ENCODE measurements around the gene OR10J1. TPM values are rescaled to one million over a fixed set of nuclear protein-coding genes. Genes with fewer than 3 reads are reported as not detected.

OR10J1 gene, protein sequence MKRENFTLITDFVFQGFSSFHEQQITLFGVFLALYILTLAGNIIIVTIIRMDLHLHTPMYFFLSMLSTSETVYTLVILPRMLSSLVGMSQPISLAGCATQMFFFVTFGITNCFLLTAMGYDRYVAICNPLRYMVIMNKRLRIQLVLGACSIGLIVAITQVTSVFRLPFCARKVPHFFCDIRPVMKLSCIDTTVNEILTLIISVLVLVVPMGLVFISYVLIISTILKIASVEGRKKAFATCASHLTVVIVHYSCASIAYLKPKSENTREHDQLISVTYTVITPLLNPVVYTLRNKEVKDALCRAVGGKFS
- total RNA-seq (not detected), total RNA-seq (0 reads per million in 2 donors)

DNA sequence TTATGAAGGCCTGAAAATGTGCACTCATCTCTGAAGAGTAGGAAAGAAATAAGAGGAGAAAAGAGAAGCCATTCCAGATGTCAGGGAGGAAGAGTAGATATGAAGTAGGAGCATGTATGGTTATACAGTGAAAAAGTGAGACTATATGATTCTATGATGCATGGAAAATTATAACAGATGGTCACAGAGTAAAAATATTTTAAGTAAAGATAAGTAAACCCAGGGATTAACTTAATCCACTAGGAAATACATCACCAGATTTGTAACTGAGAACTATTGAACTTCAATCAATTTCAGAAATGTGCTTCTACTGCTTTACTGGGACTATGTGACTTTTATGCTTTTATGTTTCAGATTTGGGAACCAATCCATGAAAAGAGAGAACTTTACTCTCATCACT is at the start of gene OR10J1:
Gene OR10J1 (plus strand): TSS at position 301 of the 400 bp plus-strand sequence. CDS start 70 bp downstream, at position 371.
- Mint-ChIP-seq H3K27me3 (peaks cover 55% of the 10 kb centered on the region), H3K4me3 (no peak within 1 kb of the TSS), H3K36me3 (ENCODE audit: low read depth) (no peaks in the 10 kb centered on the region), H3K27ac (no peak within 1 kb of the TSS), H3K4me1 (peaks cover 3% of the 10 kb centered on the region)
- ATAC-seq, result no peak
- no peak for DNase-seq
- no peaks in the 10 kb centered on the region for H3K9me3 ChIP-seq (ENCODE audit: control insufficient read depth, low read length, poor library complexity, severe bottlenecking)

DNA sequence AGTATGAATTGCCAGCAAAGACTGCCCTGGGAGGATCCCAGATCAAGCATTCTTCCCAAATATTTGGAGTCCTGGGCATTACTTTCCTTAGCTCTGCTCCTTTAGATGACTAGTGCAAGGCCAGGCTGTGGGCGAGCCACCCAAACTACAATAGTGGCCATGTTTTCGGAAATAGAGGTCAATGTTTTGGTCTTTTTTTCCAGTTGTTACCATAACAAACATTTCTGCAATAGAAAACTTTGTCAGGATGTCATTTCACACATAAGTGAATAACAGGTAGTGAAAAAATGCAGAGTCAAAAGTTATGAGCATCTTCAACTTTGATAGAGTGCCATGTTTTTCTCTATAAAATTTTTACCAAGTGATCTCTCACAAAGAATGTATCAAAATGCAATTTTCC is 32.7 kb upstream of the OR10J1 start:
- Mint-ChIP-seq H3K27ac (no peak overlapping the region), H3K27me3 (no peaks in the 10 kb centered on the region), H3K4me3 (no peak overlapping the region), H3K4me1 (no peaks in the 10 kb centered on the region), H3K36me3 (ENCODE audit: low read depth) (no peaks in the 10 kb centered on the region)
- DNase-seq (no peak), ATAC-seq (no peak)
- no peaks in the 10 kb centered on the region for H3K9me3 ChIP-seq (ENCODE audit: control insufficient read depth, low read length, poor library complexity, severe bottlenecking)

DNA sequence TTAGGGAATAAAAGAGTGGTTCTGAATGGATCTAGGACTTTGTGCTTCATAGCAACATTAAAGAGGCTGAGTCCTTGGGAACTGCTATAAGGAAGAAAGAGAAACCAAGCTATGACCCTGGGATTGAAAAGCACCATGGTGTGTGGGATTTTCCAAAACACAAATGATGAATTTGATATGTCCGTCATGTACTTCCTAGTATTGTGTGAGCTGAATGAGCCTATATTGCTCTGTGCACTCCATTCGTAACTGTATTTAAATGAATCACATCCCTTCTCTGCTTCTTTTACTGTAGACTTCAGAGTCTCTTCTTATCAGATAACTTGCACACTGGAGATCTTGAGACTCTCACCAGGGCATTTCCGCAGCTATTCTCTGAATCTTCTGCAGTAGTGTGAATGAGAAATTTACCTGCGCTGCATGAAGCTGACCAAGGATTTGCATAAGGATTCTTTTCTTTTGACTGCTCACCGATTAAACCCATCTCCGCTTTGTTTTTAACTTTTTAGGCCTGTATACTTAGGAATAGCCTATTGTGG is 30.6 kb upstream of the OR10J1 start:
- Mint-ChIP-seq H3K27ac (no peak overlapping the region), H3K4me3 (no peak overlapping the region), H3K4me1 (no peaks in the 10 kb centered on the region), H3K36me3 (ENCODE audit: low read depth) (no peaks in the 10 kb centered on the region), H3K27me3 (no peaks in the 10 kb centered on the region)
- DNase-seq, result no peak
- no peaks in the 10 kb centered on the region for H3K9me3 ChIP-seq (ENCODE audit: control insufficient read depth, low read length, poor library complexity, severe bottlenecking)
- ATAC-seq, result no peak

DNA sequence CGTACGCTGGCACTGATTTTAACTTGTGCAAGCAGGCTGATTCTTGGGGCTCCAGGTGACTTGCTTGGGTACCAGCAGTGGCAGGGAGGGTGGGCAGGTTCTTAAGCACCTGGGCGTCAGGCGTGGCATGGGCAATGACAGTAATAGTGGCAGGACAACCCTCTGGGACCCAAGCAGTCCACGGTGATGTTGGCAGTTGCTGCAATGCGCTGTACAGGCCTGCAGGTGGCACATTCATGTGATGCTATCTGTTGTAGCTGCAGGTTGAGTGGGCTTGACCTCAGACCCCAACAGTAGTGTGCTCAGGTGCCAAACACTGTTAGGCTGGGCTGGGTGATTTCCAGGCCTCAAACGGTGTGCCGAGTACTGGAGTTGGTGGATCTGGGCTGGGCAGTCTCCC is 17.7 kb upstream of the OR10J1 start:
- ATAC-seq, result no peak
- H3K27me3 Mint-ChIP-seq, result peaks cover 12% of the 10 kb centered on the region
- no peak overlapping the region for H3K27ac Mint-ChIP-seq
- H3K36me3 Mint-ChIP-seq (ENCODE audit: low read depth), result no peaks in the 10 kb centered on the region
- H3K4me3 Mint-ChIP-seq, result no peak overlapping the region
- no peaks in the 10 kb centered on the region for H3K9me3 ChIP-seq (ENCODE audit: control insufficient read depth, low read length, poor library complexity, severe bottlenecking)
- H3K4me1 Mint-ChIP-seq, result no peaks in the 10 kb centered on the region
- no peak for DNase-seq

DNA sequence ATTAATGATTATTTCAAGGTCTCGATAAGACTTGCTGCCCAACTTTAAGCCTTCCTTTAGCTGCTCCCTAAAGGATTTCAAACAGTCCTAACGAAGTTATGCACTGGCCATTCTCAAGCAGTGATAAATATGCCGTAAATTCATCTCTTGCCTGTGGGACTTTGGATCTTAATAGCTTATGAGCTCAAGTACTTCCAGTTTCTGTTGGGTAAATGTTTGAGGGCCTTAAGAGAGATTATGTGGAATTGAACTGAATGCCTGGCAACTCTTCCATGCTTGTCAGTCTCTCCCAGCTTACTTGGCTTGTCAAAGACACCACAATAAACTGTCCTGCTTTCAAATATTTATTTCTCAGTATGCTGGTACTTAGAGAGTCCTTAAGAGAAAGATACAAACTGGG is 11.0 kb upstream of the OR10J1 start:
- no peaks in the 10 kb centered on the region for H3K36me3 Mint-ChIP-seq (ENCODE audit: low read depth)
- no peak overlapping the region for H3K27ac Mint-ChIP-seq

DNA sequence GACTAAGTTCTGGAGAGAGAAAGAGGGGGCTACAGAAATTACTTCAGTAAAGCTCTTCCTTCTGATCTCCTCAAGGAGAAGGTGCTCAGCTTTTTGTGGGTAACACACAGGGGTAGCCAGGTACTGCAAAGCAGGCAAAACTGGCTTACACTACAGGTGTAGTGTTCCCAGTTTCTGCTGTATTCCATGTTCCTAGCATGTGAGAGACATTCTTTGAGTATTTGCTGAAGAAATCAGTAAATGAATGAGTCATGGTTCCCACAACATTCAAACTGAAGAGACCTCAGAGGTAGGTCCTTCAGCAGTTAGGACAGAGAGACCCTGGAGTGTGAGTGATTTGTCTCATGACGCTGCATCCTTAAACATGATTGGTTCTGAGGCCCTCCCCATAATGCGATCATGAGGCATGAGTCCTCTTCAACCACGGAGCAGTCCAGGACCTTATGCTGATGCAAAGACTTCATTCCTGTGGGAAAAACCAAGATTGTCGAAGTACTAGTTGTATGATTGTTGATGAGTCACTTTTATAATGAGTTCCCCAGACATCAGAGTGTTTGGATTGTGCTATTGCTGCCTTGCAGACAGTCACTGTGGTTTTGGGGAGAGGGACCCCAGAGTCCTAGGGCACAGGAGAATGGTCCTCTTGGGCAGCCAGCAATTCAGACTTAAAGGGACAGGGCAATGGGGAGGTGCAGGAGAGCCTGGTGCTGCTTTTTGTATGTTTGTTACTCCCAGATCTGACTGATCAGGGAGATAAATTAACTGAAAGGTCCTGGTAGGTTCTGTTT is 10.3 kb upstream of the OR10J1 start:
- no peak overlapping the region for H3K27ac Mint-ChIP-seq
- H3K27me3 Mint-ChIP-seq, result peaks cover 8% of the 10 kb centered on the region
- H3K9me3 ChIP-seq (ENCODE audit: control insufficient read depth, low read length, poor library complexity, severe bottlenecking), result no peaks in the 10 kb centered on the region
- DNase-seq (no peak), ATAC-seq (no peak)
- H3K36me3 Mint-ChIP-seq (ENCODE audit: low read depth), result no peaks in the 10 kb centered on the region
- H3K4me1 Mint-ChIP-seq, result no peaks in the 10 kb centered on the region
- no peak overlapping the region for H3K4me3 Mint-ChIP-seq

More for the DNA sequence above, 11.0 kb upstream of the OR10J1 start:
- H3K4me3 Mint-ChIP-seq, result no peak overlapping the region
- ATAC-seq (no peak), DNase-seq (no peak)
- H3K4me1 Mint-ChIP-seq, result no peaks in the 10 kb centered on the region
- H3K27me3 Mint-ChIP-seq, result peaks cover 11% of the 10 kb centered on the region
- H3K9me3 ChIP-seq (ENCODE audit: control insufficient read depth, low read length, poor library complexity, severe bottlenecking), result no peaks in the 10 kb centered on the region

DNA sequence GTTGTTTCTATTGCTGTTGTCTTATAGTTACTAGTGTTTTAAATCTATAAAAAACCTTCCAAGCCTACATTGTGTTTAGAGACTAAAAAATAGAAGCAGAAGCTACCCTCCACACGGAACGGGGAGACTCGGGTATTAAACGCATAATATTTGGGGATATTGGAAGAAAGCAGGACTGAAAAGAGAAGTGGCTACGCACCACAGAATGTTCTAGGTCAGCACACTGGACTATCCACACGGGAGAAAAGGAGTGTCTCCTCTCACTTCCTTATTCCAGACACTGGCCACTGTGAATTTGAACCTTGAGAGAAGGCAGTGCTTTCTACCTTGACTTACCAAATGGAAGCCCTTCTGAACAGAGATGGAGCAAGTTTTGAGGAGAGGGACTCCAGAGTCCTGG is 8.5 kb upstream of the OR10J1 start:
- Mint-ChIP-seq H3K27me3 (peaks cover 22% of the 10 kb centered on the region), H3K4me3 (no peak overlapping the region), H3K4me1 (no peaks in the 10 kb centered on the region), H3K27ac (no peak overlapping the region), H3K36me3 (ENCODE audit: low read depth) (no peaks in the 10 kb centered on the region)
- ATAC-seq (no peak), DNase-seq (no peak)
- H3K9me3 ChIP-seq (ENCODE audit: control insufficient read depth, low read length, poor library complexity, severe bottlenecking), result no peaks in the 10 kb centered on the region

DNA sequence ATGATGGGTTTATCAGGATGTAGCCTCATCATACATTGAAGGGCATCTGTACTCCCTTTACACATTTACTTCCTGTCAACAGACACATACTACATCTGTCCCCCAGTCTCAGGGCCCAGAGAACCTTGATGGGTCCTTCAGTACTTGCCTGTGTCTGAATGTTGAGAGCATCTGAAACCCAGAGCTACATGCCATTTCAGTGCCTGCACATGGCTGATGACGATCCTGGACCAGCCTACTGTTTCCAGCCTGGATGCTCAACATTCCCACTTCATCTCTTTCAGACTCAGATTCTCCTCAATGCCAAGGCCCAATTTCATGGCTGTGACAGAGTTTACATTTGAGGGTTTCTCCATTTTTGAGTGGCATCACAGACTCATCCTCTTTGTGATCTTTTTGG is 7.6 kb upstream of the OR10J1 start, which contains the start of gene OR10J4:
Gene OR10J4 (plus strand): TSS at position 301 of the 400 bp plus-strand sequence.
- H3K4me3 Mint-ChIP-seq, result no peak within 1 kb of the TSS
- DNase-seq (no peak), ATAC-seq (no peak)
- H3K4me1 Mint-ChIP-seq, result no peaks in the 10 kb centered on the region
- no peaks in the 10 kb centered on the region for H3K9me3 ChIP-seq (ENCODE audit: control insufficient read depth, low read length, poor library complexity, severe bottlenecking)
- no peaks in the 10 kb centered on the region for H3K36me3 Mint-ChIP-seq (ENCODE audit: low read depth)
- H3K27me3 Mint-ChIP-seq, result peaks cover 29% of the 10 kb centered on the region
- H3K27ac Mint-ChIP-seq, result no peak within 1 kb of the TSS

DNA sequence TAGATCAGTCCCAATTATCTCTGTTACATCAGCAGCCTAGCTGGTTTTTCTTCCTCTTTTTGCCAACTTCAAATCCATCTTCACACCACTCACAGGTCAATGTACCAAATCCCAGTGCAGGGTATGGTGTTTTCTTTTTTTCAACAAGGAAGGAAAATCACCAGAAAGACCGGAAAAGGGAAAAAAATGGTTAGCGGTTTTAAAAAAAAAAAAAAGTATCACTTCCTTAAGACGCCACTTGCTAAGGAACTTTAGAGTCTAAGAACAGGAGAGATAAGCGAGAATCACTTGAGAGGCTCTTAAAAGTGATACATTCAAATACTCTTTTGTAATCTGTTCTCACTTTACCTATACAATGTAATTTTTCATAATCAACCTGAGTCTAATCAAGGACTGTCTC is 3.1 kb upstream of the OR10J1 start:
- ATAC-seq, result no peak
- H3K9me3 ChIP-seq (ENCODE audit: control insufficient read depth, low read length, poor library complexity, severe bottlenecking), result no peaks in the 10 kb centered on the region
- no peaks in the 10 kb centered on the region for H3K36me3 Mint-ChIP-seq (ENCODE audit: low read depth)
- H3K4me1 Mint-ChIP-seq, result peaks cover 2% of the 10 kb centered on the region
- H3K4me3 Mint-ChIP-seq, result no peak overlapping the region
- peaks cover 41% of the 10 kb centered on the region for H3K27me3 Mint-ChIP-seq
- DNase-seq, result no peak
- no peak overlapping the region for H3K27ac Mint-ChIP-seq

DNA sequence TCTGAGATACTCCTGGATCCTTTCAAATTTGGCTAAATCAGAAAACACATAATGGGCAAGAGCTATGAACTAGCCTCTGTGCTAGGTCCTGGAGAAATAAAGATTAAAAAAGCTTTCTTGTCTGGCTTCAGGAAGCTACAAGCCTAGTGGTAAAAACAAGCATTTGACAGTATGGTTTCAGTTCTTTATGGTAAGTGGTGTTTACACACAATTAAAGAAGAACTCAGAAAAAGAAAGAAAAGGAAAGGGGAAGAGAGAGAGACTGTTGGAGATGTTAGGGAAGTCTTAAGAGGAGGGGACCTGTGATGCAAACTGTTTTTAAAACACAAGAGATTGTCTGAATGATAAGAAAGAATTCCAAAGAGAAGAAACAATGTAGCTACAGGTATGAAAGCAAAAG is 1.8 kb downstream of the OR10J1 start:
- no peak for DNase-seq
- no peaks in the 10 kb centered on the region for H3K9me3 ChIP-seq (ENCODE audit: control insufficient read depth, low read length, poor library complexity, severe bottlenecking)
- no peak overlapping the region for H3K4me3 Mint-ChIP-seq
- H3K36me3 Mint-ChIP-seq (ENCODE audit: low read depth), result no peaks in the 10 kb centered on the region
- H3K27ac Mint-ChIP-seq, result no peak overlapping the region
- no peak for ATAC-seq
- H3K27me3 Mint-ChIP-seq, result peaks cover 38% of the 10 kb centered on the region
- peaks cover 3% of the 10 kb centered on the region for H3K4me1 Mint-ChIP-seq

DNA sequence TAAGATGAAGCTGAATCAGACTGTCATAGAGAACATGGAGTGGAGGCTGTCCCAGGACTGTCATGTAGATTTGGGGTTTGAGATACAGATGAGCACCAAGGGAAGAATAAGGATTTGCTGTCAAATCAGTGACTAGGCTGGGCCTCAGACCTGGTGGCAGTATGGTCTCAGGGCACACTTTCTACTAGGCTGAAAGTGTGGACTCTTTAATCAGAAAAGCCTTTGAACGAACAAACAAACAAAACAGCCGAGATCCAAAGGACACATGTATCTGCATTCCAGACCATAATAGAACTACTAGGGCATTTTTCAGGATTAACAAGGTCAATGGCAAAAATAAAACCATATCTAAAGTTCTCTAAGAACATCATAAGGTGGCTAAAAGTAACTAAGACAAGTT is 2.9 kb downstream of the OR10J1 start:
- peaks cover 35% of the 10 kb centered on the region for H3K27me3 Mint-ChIP-seq
- peaks cover 3% of the 10 kb centered on the region for H3K4me1 Mint-ChIP-seq
- no peak for DNase-seq
- no peak overlapping the region for H3K4me3 Mint-ChIP-seq
- no peaks in the 10 kb centered on the region for H3K9me3 ChIP-seq (ENCODE audit: control insufficient read depth, low read length, poor library complexity, severe bottlenecking)
- no peak for ATAC-seq
- H3K27ac Mint-ChIP-seq, result no peak overlapping the region
- no peaks in the 10 kb centered on the region for H3K36me3 Mint-ChIP-seq (ENCODE audit: low read depth)

DNA sequence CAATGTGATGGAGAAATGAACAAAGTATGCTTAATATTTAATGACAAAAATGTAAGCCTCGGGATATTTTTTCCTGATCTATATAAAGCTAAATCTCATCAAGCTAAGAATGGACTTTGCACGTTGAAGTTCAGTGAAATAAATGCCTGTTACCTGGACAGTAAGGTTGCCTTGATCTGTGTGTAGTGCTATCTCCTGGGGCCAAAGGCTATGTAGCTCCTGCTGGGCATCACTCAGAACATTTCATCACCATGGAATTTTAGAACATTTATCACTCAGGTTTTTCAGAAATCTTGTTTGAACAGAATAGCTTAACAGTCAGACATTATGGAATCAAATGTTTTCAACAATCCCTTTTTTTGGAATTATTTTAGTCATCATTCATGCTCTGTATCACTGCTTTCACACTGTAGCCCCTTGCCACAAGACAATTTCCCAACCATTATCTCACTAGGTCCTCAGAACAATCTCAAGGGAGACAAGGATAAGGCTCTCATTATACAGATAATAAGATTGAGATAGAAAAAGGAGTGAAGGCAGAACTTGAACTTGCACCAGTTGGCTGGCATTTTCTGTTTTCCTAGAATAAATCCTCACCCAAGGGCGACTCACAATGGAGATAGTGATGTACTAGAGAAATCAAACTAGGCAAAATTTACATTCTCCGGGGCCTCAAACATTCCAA is 3.7 kb downstream of the OR10J1 start:
- Mint-ChIP-seq H3K4me3 (no peak overlapping the region), H3K36me3 (ENCODE audit: low read depth) (no peaks in the 10 kb centered on the region), H3K27me3 (peaks cover 35% of the 10 kb centered on the region), H3K27ac (no peak overlapping the region), H3K4me1 (peaks cover 3% of the 10 kb centered on the region)
- ATAC-seq (no peak), DNase-seq (no peak)
- H3K9me3 ChIP-seq (ENCODE audit: control insufficient read depth, low read length, poor library complexity, severe bottlenecking), result no peaks in the 10 kb centered on the region

DNA sequence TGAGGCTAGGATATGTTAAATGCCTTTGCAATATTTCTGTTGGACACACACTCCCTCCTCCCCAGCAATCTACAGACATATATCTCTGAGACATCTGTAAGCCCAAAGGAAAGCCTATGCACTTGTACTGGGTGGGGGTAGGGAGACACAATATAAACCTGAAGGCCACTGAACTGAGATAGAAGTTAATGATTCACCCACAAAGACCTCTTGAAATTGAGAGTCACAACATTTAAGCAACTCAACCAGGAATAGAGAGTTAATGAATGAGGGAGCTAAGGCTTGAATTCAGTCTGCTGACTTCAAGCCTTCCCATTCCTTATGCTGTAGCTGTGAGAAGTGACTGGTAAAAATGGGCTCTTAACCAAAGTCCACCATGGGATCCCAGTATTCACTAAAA is 5.0 kb downstream of the OR10J1 start:
- H3K27me3 Mint-ChIP-seq, result peaks cover 35% of the 10 kb centered on the region
- H3K4me3 Mint-ChIP-seq, result no peak overlapping the region
- no peak for DNase-seq
- H3K36me3 Mint-ChIP-seq (ENCODE audit: low read depth), result no peaks in the 10 kb centered on the region
- no peak for ATAC-seq
- no peaks in the 10 kb centered on the region for H3K9me3 ChIP-seq (ENCODE audit: control insufficient read depth, low read length, poor library complexity, severe bottlenecking)
- no peak overlapping the region for H3K27ac Mint-ChIP-seq
- H3K4me1 Mint-ChIP-seq, result peaks cover 3% of the 10 kb centered on the region
